H9 (cell line): ENCODE measurements around the gene GPR153. TPM values are rescaled to one million over a fixed set of nuclear protein-coding genes. Genes with fewer than 3 reads are reported as not detected.

ENCODE experiments used
- DNase-seq: peaks from one replicate; pipeline ENCODE4 v3.0.0-alpha.2; 2017
- H2AFZ ChIP-seq: one replicate; pipeline ENCODE4 v1.6.1; 2013; ENCODE audit warnings: mild to moderate bottlenecking, low read length, control low read depth, moderate library complexity
- H2AK5ac ChIP-seq: 2 replicates; pipeline ENCODE4 v1.6.1; 2013; ENCODE audit warnings: low read length, control low read depth, mixed read lengths; ENCODE audit not compliant: insufficient read length
- H2BK120ac ChIP-seq: one replicate; pipeline ENCODE4 v1.6.1; 2013; ENCODE audit warnings: low read depth, mild to moderate bottlenecking, low read length, control low read depth, inconsistent platforms; ENCODE audit not compliant: poor library complexity, severe bottlenecking
- H2BK12ac ChIP-seq: 2 replicates; pipeline ENCODE4 v1.6.1; 2013; ENCODE audit warnings: low read length, control low read depth, mixed read lengths, low read depth; ENCODE audit not compliant: insufficient read length
- H2BK15ac ChIP-seq: 2 replicates; pipeline ENCODE4 v1.6.1; 2013; ENCODE audit warnings: low read depth, low read length, control low read depth
- H2BK20ac ChIP-seq: one replicate; pipeline ENCODE4 v1.6.1; 2013; ENCODE audit warnings: low read depth, mild to moderate bottlenecking, low read length, control low read depth, inconsistent platforms; ENCODE audit not compliant: poor library complexity, severe bottlenecking
- H2BK5ac ChIP-seq: 2 replicates; pipeline ENCODE4 v1.6.1; 2013; ENCODE audit warnings: low read length, control low read depth, mixed read lengths; ENCODE audit not compliant: insufficient read length
- H3K14ac ChIP-seq: 2 replicates; pipeline ENCODE4 v1.6.1; 2013; ENCODE audit warnings: low read length, control low read depth; ENCODE audit not compliant: insufficient read depth
- H3K18ac ChIP-seq: 2 replicates; pipeline ENCODE4 v1.6.1; 2013; ENCODE audit warnings: low read depth, mild to moderate bottlenecking, mixed read lengths, low read length, control low read depth; ENCODE audit not compliant: insufficient read length
- H3K23ac ChIP-seq: 2 replicates; pipeline ENCODE4 v1.6.1; 2013; ENCODE audit warnings: low read length, control low read depth, mixed read lengths, low read depth; ENCODE audit not compliant: insufficient read length
- H3K23me2 ChIP-seq: 2 replicates; pipeline ENCODE4 v1.6.1; 2013; ENCODE audit warnings: low read depth, mild to moderate bottlenecking, mixed read lengths, low read length, control low read depth; ENCODE audit not compliant: insufficient read length, poor library complexity, severe bottlenecking
- H3K27ac ChIP-seq: 2 replicates; pipeline ENCODE4 v1.5.1; 2013; ENCODE audit warnings: low read length, control low read depth, mixed read lengths, low read depth; ENCODE audit not compliant: insufficient read length
- H3K27me3 ChIP-seq: 2 replicates; pipeline ENCODE4 v1.6.1; 2013; ENCODE audit warnings: low read length, control low read depth, inconsistent platforms; ENCODE audit not compliant: insufficient read depth
- H3K4ac ChIP-seq: 2 replicates; pipeline ENCODE4 v1.6.1; 2013; ENCODE audit warnings: low read depth, mild to moderate bottlenecking, control low read depth, inconsistent platforms, low read length, moderate library complexity
- H3K4me1 ChIP-seq: 2 replicates; pipeline ENCODE4 v1.6.1; 2013; ENCODE audit warnings: low read length, control low read depth, inconsistent platforms; ENCODE audit not compliant: insufficient read depth
- H3K4me2 ChIP-seq: 2 replicates; pipeline ENCODE4 v1.6.1; 2013; ENCODE audit warnings: low read length, control low read depth, mixed read lengths; ENCODE audit not compliant: insufficient read length, insufficient read depth
- H3K56ac ChIP-seq: 2 replicates; pipeline ENCODE4 v1.6.1; 2013; ENCODE audit warnings: low read depth, mild to moderate bottlenecking, mixed read lengths, low read length, control low read depth; ENCODE audit not compliant: insufficient read length
- H3K79me1 ChIP-seq: 2 replicates; pipeline ENCODE4 v1.6.1; 2013; ENCODE audit warnings: low read depth, mild to moderate bottlenecking, moderate library complexity, low read length, control low read depth, inconsistent platforms; ENCODE audit not compliant: insufficient read depth, poor library complexity, severe bottlenecking
- H3K79me2 ChIP-seq: 2 replicates; pipeline ENCODE4 v1.6.1; 2013; ENCODE audit warnings: low read length, control low read depth, inconsistent platforms; ENCODE audit not compliant: insufficient read depth
- H3K9ac ChIP-seq: 2 replicates; pipeline ENCODE4 v1.6.1; 2013; ENCODE audit warnings: low read length, control low read depth, mixed read lengths; ENCODE audit not compliant: insufficient read length; ENCODE audit errors: extremely low read depth
- H3K9me3 ChIP-seq: one replicate; pipeline ENCODE4 v1.6.1; 2013; ENCODE audit warnings: low read depth, low read length, inconsistent platforms; ENCODE audit not compliant: control insufficient read depth
- H3T11ph ChIP-seq: one replicate; pipeline ENCODE4 v1.6.1; 2013; ENCODE audit warnings: mild to moderate bottlenecking, low read length, control low read depth, inconsistent platforms
- H4K20me1 ChIP-seq: one replicate; pipeline ENCODE4 v1.6.1; 2013; ENCODE audit not compliant: control insufficient read depth, insufficient read length, insufficient read depth
- H4K5ac ChIP-seq: 2 replicates; pipeline ENCODE4 v1.6.1; 2013; ENCODE audit warnings: low read depth, mild to moderate bottlenecking, mixed read lengths, low read length, control low read depth; ENCODE audit not compliant: insufficient read length
- H4K8ac ChIP-seq: replicated peaks from 2 replicates; pipeline ENCODE4 v1.6.1; 2013; ENCODE audit warnings: low read length, control low read depth, mixed read lengths, low read depth; ENCODE audit not compliant: insufficient read length
- H4K91ac ChIP-seq: 2 replicates; pipeline ENCODE4 v1.6.1; 2013; ENCODE audit warnings: low read depth, mild to moderate bottlenecking, moderate library complexity, mixed read lengths, low read length, control low read depth; ENCODE audit not compliant: insufficient read length
- H3K27ac Mint-ChIP-seq, 3 experiments: 2 replicates in 2 of 3; 3 replicates in 1 of 3; pipeline ENCODE4 v1.8.0; 2020 to 2021; ENCODE audit warnings: mixed read lengths in 3 of 3, mild to moderate bottlenecking in 1 of 3, moderate library complexity in 1 of 3
- H3K27me3 Mint-ChIP-seq: 2 replicates; pipeline ENCODE4 v1.8.0; 2021; ENCODE audit warnings: low read depth, mild to moderate bottlenecking, moderate library complexity, mixed read lengths
- H3K36me3 Mint-ChIP-seq, 3 experiments: 2 replicates in 2 of 3; 3 replicates in 1 of 3; pipeline ENCODE4 v1.8.0; 2020 to 2021; ENCODE audit warnings: low read depth in 3 of 3, mixed read lengths in 3 of 3; ENCODE audit not compliant: insufficient read depth in 1 of 3
- H3K4me1 Mint-ChIP-seq, 2 experiments: 2 replicates each; pipeline ENCODE4 v1.8.0; 2020; ENCODE audit warnings: mixed read lengths in 2 of 2
- H3K4me3 Mint-ChIP-seq, 2 experiments: 2 replicates in 1 of 2; 3 replicates in 1 of 2; pipeline ENCODE4 v1.8.0; 2020 to 2021; ENCODE audit warnings: mild to moderate bottlenecking in 2 of 2, mixed read lengths in 2 of 2, moderate library complexity in 1 of 2
- H3K9me3 Mint-ChIP-seq, 2 experiments: 2 replicates in 1 of 2; 3 replicates in 1 of 2; pipeline ENCODE4 v1.8.0; 2020; ENCODE audit warnings: mild to moderate bottlenecking in 2 of 2, mixed read lengths in 2 of 2, moderate library complexity in 1 of 2
- WGBS: extraction: QIAGEN DNeasy Blood & Tissue Kit; methylation state at CpG from one replicate; pipeline ENCODE4 v1.1.7; 2013; ENCODE audit warnings: missing lambda C conversion rate, low lambda C conversion rate, mixed read lengths; ENCODE audit not compliant: insufficient read length; ENCODE audit errors: extremely low coverage; 5-methylcytosine and 5-hydroxymethylcytosine counted together
- total RNA-seq: library from RNA; stranded (reverse); gene quantifications from 2 replicates; pipeline ENCODE4 v1.2.1, GENCODE V29; 2021
- TF ChIP-seq, protein P1 (sequence below): fragments of 200-600 bp; sonication (generic); conservative IDR thresholded peaks from 3 replicates; pipeline ENCODE4 v1.8.0; 2021; ENCODE audit warnings: antibody characterized with exemption, mild to moderate bottlenecking

The GPR153 gene
- total RNA-seq, 1 experiment from 2014 or later, result 8.9 TPM

DNA sequence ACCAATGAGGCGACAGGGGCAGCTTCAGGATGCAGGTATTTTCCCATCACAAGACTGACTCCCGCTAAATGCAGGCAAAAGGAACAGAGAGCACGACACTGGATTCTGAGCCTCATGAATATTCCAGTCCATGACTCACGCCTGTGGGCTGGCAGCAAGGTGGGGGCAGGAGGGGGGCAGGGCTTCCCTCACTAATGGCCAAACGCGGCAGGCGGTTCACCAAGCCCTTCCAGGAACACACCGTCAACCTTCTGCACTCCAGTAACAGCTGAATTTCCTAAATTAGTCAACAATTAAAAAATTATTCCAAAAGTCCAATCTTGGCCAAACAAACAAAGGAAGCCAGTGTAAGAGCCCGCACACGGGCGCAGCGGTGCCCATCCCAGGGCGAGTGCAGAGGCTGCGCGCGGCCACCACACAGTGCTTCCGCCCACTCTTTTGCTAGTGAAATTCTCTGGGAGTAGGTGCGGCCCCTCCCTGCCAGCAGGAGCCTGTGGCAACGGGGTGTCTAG lies 12.5 kb upstream of the GPR153 start:
- no peak overlapping the region for H3K9ac ChIP-seq

More for the DNA sequence above, 12.5 kb upstream of the GPR153 start:
- Histone ChIP-seq H3K18ac (peak overlapping the region; percentile 22), H3K4me1 (0 out of 2 replicates have a peak, but pooled peaks cover 4% of the 10 kb centered on the region), H2BK5ac (no peak overlapping the region), H4K5ac (no peak overlapping the region), H2BK15ac (no peak overlapping the region), H3K9me3 (no peaks in the 10 kb centered on the region), H4K8ac (no peak overlapping the region), H3K27ac (no peak overlapping the region), H3K27me3 (no peaks in the 10 kb centered on the region), H2BK20ac (no peak overlapping the region), H4K91ac (no peak overlapping the region), H3K4me2 (no peak overlapping the region), H3K4ac (no peak overlapping the region), H3K79me2 (no peaks in the 10 kb centered on the region), H3K23me2 (no peaks in the 10 kb centered on the region), H3K79me1 (no peaks in the 10 kb centered on the region), H2AK5ac (no peak overlapping the region), H3K23ac (no peak overlapping the region), H2BK120ac (no peak overlapping the region), H4K20me1 (no peaks in the 10 kb centered on the region), H2BK12ac (no peak overlapping the region), H2AFZ (no peak overlapping the region), H3K56ac (no peak overlapping the region), H3T11ph (no peak overlapping the region), H3K14ac (peak overlapping the region; percentile 48; the same call in 1 of the 2 replicates)
- Mint-ChIP-seq H3K36me3 (peaks cover 0 to 5% (median 3%) of the 10 kb centered on the region in 3 experiments; a peak in 3 of 7 replicates), H3K27me3 (no peaks in the 10 kb centered on the region; the same call in 1 of the 2 replicates), H3K4me1 (peaks cover 25 to 46% of the 10 kb centered on the region in 2 experiments), H3K4me3 (peak overlapping the region in 1 of 2 experiments; percentile 21; a peak in 1 of 5 replicates), H3K27ac (peak overlapping the region; percentile 75 to 88 (median 84); a peak in 4 of 7 replicates), H3K9me3 (no peaks in the 10 kb centered on the region)
- TF ChIP-seq, protein P1, sequence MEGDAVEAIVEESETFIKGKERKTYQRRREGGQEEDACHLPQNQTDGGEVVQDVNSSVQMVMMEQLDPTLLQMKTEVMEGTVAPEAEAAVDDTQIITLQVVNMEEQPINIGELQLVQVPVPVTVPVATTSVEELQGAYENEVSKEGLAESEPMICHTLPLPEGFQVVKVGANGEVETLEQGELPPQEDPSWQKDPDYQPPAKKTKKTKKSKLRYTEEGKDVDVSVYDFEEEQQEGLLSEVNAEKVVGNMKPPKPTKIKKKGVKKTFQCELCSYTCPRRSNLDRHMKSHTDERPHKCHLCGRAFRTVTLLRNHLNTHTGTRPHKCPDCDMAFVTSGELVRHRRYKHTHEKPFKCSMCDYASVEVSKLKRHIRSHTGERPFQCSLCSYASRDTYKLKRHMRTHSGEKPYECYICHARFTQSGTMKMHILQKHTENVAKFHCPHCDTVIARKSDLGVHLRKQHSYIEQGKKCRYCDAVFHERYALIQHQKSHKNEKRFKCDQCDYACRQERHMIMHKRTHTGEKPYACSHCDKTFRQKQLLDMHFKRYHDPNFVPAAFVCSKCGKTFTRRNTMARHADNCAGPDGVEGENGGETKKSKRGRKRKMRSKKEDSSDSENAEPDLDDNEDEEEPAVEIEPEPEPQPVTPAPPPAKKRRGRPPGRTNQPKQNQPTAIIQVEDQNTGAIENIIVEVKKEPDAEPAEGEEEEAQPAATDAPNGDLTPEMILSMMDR, result no peak
- peak; percentile 76 for DNase-seq
- no CpG with 5 or more reads among the region's 19 CpGs for WGBS
